GM23248 (cell line): ENCODE results near the gene MFRP.

ENCODE experiments used
- EZH2 ChIP-seq: fragments of 200-600 bp; sonication (generic); IDR thresholded peaks from 2 replicates; pipeline ENCODE4 v1.6.1; 2018; ENCODE audit warnings: antibody characterized with exemption, mild to moderate bottlenecking; ENCODE audit not compliant: insufficient read depth, poor library complexity, severe bottlenecking
- EZH2phosphoT487 ChIP-seq: fragments of 200-600 bp; sonication (generic); IDR thresholded peaks from 2 replicates; pipeline ENCODE4 v1.6.1; 2018; ENCODE audit warnings: antibody characterized with exemption, moderate library complexity, mild to moderate bottlenecking, low read depth; ENCODE audit not compliant: insufficient read depth

- no peak for TF ChIP-seq EZH2
- no peak for TF ChIP-seq EZH2phosphoT487
These were observed 22.3 kb downstream of the MFRP start for GRCh38 chr11:119324189-119324588.
